GM23338 (cell line): ENCODE measurements around the gene MYO5C. TPM values are rescaled to one million over a fixed set of nuclear protein-coding genes. Genes with fewer than 3 reads are reported as not detected.

Experiments
- ATAC-seq: fragments of 200-7000 bp; cut with Tn5 transposase; 3 replicates; pipeline ENCODE4 v1.9.1; 2020
- DNase-seq: peaks from one replicate; pipeline ENCODE4 v3.0.0-alpha.2; 2015; ENCODE audit warnings: low spot score
- H2AFZ ChIP-seq: fragments of 200-600 bp; sonication (generic); 2 replicates; pipeline ENCODE4 v1.8.0; 2016; ENCODE audit warnings: antibody characterized with exemption, mild to moderate bottlenecking, moderate library complexity
- H3F3A ChIP-seq: fragments of 200-600 bp; sonication (generic); replicated peaks from 2 replicates; pipeline ENCODE4 v1.8.0; 2017; ENCODE audit warnings: antibody characterized with exemption, mixed run types, low read depth
- H3K27ac ChIP-seq: fragments of 200-600 bp; sonication (generic); 2 replicates; pipeline ENCODE4 v1.6.1; 2016; ENCODE audit warnings: low read depth
- H3K27me3 ChIP-seq: fragments of 200-600 bp; sonication (generic); 2 replicates; pipeline ENCODE4 v1.8.0; 2016; ENCODE audit warnings: mild to moderate bottlenecking, mixed run types, moderate library complexity; ENCODE audit not compliant: insufficient read depth
- H3K36me3 ChIP-seq: fragments of 200-600 bp; sonication (generic); 2 replicates; pipeline ENCODE4 v1.8.0; 2016; ENCODE audit warnings: mild to moderate bottlenecking; ENCODE audit not compliant: insufficient read depth
- H3K4me1 ChIP-seq: fragments of 200-600 bp; sonication (generic); 2 replicates; pipeline ENCODE4 v1.8.0; 2016; ENCODE audit warnings: mild to moderate bottlenecking, moderate library complexity; ENCODE audit not compliant: insufficient read depth
- H3K4me2 ChIP-seq: fragments of 200-600 bp; sonication (generic); 2 replicates; pipeline ENCODE4 v1.7.1; 2017; ENCODE audit warnings: mixed run types
- H3K4me3 ChIP-seq: fragments of 200-600 bp; sonication (generic); 2 replicates; pipeline ENCODE4 v1.6.1; 2016; ENCODE audit warnings: mixed run types
- H3K79me2 ChIP-seq: fragments of 200-600 bp; sonication (generic); replicated peaks from 2 replicates; pipeline ENCODE4 v1.8.0; 2017; ENCODE audit warnings: mild to moderate bottlenecking; ENCODE audit not compliant: insufficient read depth
- H3K9me2 ChIP-seq: fragments of 200-600 bp; sonication (generic); 2 replicates; pipeline ENCODE4 v1.8.0; 2017; ENCODE audit not compliant: insufficient read depth
- H4K20me1 ChIP-seq: fragments of 200-600 bp; sonication (generic); replicated peaks from 2 replicates; pipeline ENCODE4 v1.8.0; 2017; ENCODE audit warnings: mild to moderate bottlenecking; ENCODE audit not compliant: insufficient read depth
- H3K27ac Mint-ChIP-seq: 2 replicates; pipeline ENCODE4 v1.8.0; 2020; ENCODE audit warnings: inconsistent platforms, mild to moderate bottlenecking, moderate library complexity, mixed read lengths
- H3K27me3 Mint-ChIP-seq: 3 replicates; pipeline ENCODE4 v1.8.0; 2022; ENCODE audit warnings: low read depth, mild to moderate bottlenecking, moderate library complexity, mixed read lengths, inconsistent platforms; ENCODE audit not compliant: insufficient read depth, poor library complexity
- H3K36me3 Mint-ChIP-seq: 3 replicates; pipeline ENCODE4 v1.8.0; 2021; ENCODE audit warnings: low read depth, mild to moderate bottlenecking, inconsistent platforms, moderate library complexity, mixed read lengths
- H3K4me1 Mint-ChIP-seq: 3 replicates; pipeline ENCODE4 v1.8.0; 2020; ENCODE audit warnings: mild to moderate bottlenecking, inconsistent platforms, mixed read lengths
- H3K4me3 Mint-ChIP-seq: 3 replicates; pipeline ENCODE4 v1.8.0; 2021; ENCODE audit warnings: moderate library complexity, mild to moderate bottlenecking, inconsistent platforms, mixed read lengths
- H3K9me3 Mint-ChIP-seq: 3 replicates; pipeline ENCODE4 v1.8.0; 2020; ENCODE audit warnings: moderate library complexity, mild to moderate bottlenecking, inconsistent platforms, mixed read lengths
- CREB1 ChIP-seq: fragments of 250-450 bp; sonication (Bioruptor Pico); IDR thresholded peaks from 2 replicates; pipeline ENCODE4 v1.5.0; 2020; ENCODE audit warnings: low read depth, mild to moderate bottlenecking, moderate library complexity
- CTCF ChIP-seq, 2 experiments: fragments of 200-600 bp in 1 of 2; sonication (generic) in 1 of 2; conservative IDR thresholded peaks; 2 replicates each; pipeline versions ENCODE4 v1.5.1 to v1.6.1; 2016 to 2017; ENCODE audit warnings: antibody characterized with exemption in 2 of 2, low read depth in 2 of 2, mild to moderate bottlenecking in 2 of 2, moderate library complexity in 1 of 2
- ETS1 ChIP-seq: IDR thresholded peaks from 2 replicates; pipeline ENCODE4 v1.6.1; 2016; ENCODE audit warnings: antibody characterized with exemption
- EZH2 ChIP-seq: fragments of 200-600 bp; sonication (generic); IDR thresholded peaks from one replicate; pipeline ENCODE4 v1.8.0; 2017; ENCODE audit warnings: antibody characterized with exemption, mild to moderate bottlenecking, low read depth; ENCODE audit not compliant: unreplicated experiment
- EZH2phosphoT487 ChIP-seq: fragments of 200-600 bp; sonication (generic); IDR thresholded peaks from one replicate; pipeline ENCODE4 v1.8.1; 2018; ENCODE audit warnings: antibody characterized with exemption; ENCODE audit not compliant: unreplicated experiment
- JUNB ChIP-seq: IDR thresholded peaks from one replicate; pipeline ENCODE4 v1.6.1; 2016; ENCODE audit warnings: antibody characterized with exemption; ENCODE audit not compliant: unreplicated experiment
- NANOG ChIP-seq: IDR thresholded peaks from 2 replicates; pipeline ENCODE4 v1.6.1; 2016; ENCODE audit warnings: antibody characterized with exemption, borderline replicate concordance
- POLR2AphosphoS5 ChIP-seq: IDR thresholded peaks from 2 replicates; pipeline ENCODE4 v1.6.1; 2016; ENCODE audit warnings: antibody characterized with exemption, low read depth
- STAT1 ChIP-seq: IDR thresholded peaks from one replicate; pipeline ENCODE4 v1.6.1; 2016; ENCODE audit warnings: antibody characterized with exemption; ENCODE audit not compliant: unreplicated experiment
- ZNF114 ChIP-seq: fragments of 250-450 bp; sonication (Bioruptor Pico); IDR thresholded peaks from 2 replicates; pipeline ENCODE4 v1.5.0; 2020; ENCODE audit warnings: mild to moderate bottlenecking, moderate library complexity
- ZNF462 ChIP-seq: fragments of 250-450 bp; sonication (Bioruptor Pico); IDR thresholded peaks from 2 replicates; pipeline ENCODE4 v1.5.0; 2020; ENCODE audit warnings: mild to moderate bottlenecking, moderate library complexity
- polyA plus RNA-seq: library from polyadenylated mRNA; unstranded; fragments of >200 nt; fragmentation: Nextera tagmentation; extraction: Ambion mirVana; gene quantifications from 2 replicates; pipeline ENCODE4 v1.2.1, GENCODE V29; 2016
- total RNA-seq: library from RNA; depleted of rRNA; stranded (reverse); fragments of >200 nt; shearing (Covaris generic); gene quantifications from 2 replicates; pipeline ENCODE4 v1.2.3, GENCODE V29; 2014

MYO5C gene
- total and polyA plus RNA-seq, 2 experiments from 2014 or later = 7.9 to 28.8 TPM

GRCh38 chr15:52221730-52222129 lies 73.9 kb downstream of the MYO5C start (continued):
- TF ChIP-seq ZNF462 (CRISPR knock-in tag) (no peak), CTCF (conservative IDR thresholded peaks at IDR 0.05; ENCODE audit: low read depth in 2 of 2) (no peak), STAT1 (no peak), EZH2phosphoT487 (no peak), CREB1 (CRISPR knock-in tag) (no peak), ZNF114 (no peak), EZH2 (no peak)

- no peaks in the 10 kb centered on the region for H3K27me3 ChIP-seq
- H3K4me3 ChIP-seq = no peak overlapping the region
- H3K27ac Mint-ChIP-seq = no peak overlapping the region
- H2AFZ ChIP-seq = no peak overlapping the region
- no peaks in the 10 kb centered on the region for H3K9me2 ChIP-seq
- no peak overlapping the region for H3K4me3 Mint-ChIP-seq
- H3K36me3 Mint-ChIP-seq = peaks cover 66% of the 10 kb centered on the region
- no peaks in the 10 kb centered on the region for H3K4me1 ChIP-seq
- no peaks in the 10 kb centered on the region for H3K4me1 Mint-ChIP-seq
- no peak overlapping the region for H3K4me2 ChIP-seq
- peaks cover 36% of the 10 kb centered on the region for H3K36me3 ChIP-seq
- peaks cover 3% of the 10 kb centered on the region; the same call in 1 of the 2 replicates for H3F3A ChIP-seq
- no peaks in the 10 kb centered on the region for H3K79me2 ChIP-seq
- no peaks in the 10 kb centered on the region; the same call in 1 of the 2 replicates for H4K20me1 ChIP-seq
- no peaks in the 10 kb centered on the region for H3K9me3 Mint-ChIP-seq
- ATAC-seq (no peak), DNase-seq (no peak)
- H3K27me3 Mint-ChIP-seq = peaks cover 5% of the 10 kb centered on the region
- H3K27ac ChIP-seq = peak overlapping the region; percentile 32; the same call in 1 of the 2 replicates
- TF ChIP-seq NANOG = no peak
- TF ChIP-seq JUNB = no peak
- no peak for TF ChIP-seq EZH2
- TF ChIP-seq POLR2AphosphoS5 = no peak
- TF ChIP-seq EZH2phosphoT487 = no peak
- TF ChIP-seq CTCF (conservative IDR thresholded peaks at IDR 0.05; ENCODE audit: low read depth in 2 of 2) = no peak
- TF ChIP-seq ETS1 = no peak
Measured at GRCh38 chr15:52220937-52221660, 74.5 kb downstream of the MYO5C start.
